Body of pancreas (tissue), 4 donors: Measurements from ENCODE around the gene DYNLT1.

ENCODE experiments used
- POLR2A ChIP-seq, 3 donors: fragments of 450-650 bp; IDR thresholded peaks; one replicate each; pipeline ENCODE4 v1.6.1; 2016; ENCODE audit warnings: antibody characterized with exemption in 3 of 3, mild to moderate bottlenecking in 2 of 3
- TF ChIP-seq, protein P1 (sequence below), 7 experiments: fragments of 450-650 bp in 4 of 7; fragments of 200-600 bp in 3 of 7; sonication (generic) in 3 of 7; IDR thresholded peaks; one replicate each; pipeline ENCODE4 v1.5.1; 2016 to 2019; ENCODE audit warnings: antibody characterized with exemption in 7 of 7

DNA sequence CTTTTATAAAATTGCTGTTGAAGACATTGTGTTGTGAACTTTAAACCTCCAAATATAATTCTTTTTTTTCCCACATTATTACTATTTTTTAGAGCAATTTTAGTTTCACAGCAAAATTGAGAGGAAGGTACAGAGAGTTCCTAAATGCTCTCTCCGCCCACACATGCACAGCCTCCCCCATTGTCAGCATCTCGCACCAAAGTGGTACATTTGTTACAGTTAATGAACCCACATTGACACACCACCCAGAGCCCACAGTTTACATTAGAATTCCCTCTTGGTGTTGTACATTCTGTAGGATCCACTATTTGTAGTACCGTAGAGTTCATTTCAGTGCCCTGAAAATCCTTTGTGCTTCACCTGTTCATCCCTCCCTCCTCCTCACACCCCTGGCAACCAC is 50.9 kb downstream of the DYNLT1 start:
- TF ChIP-seq, protein P1, sequence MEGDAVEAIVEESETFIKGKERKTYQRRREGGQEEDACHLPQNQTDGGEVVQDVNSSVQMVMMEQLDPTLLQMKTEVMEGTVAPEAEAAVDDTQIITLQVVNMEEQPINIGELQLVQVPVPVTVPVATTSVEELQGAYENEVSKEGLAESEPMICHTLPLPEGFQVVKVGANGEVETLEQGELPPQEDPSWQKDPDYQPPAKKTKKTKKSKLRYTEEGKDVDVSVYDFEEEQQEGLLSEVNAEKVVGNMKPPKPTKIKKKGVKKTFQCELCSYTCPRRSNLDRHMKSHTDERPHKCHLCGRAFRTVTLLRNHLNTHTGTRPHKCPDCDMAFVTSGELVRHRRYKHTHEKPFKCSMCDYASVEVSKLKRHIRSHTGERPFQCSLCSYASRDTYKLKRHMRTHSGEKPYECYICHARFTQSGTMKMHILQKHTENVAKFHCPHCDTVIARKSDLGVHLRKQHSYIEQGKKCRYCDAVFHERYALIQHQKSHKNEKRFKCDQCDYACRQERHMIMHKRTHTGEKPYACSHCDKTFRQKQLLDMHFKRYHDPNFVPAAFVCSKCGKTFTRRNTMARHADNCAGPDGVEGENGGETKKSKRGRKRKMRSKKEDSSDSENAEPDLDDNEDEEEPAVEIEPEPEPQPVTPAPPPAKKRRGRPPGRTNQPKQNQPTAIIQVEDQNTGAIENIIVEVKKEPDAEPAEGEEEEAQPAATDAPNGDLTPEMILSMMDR (IDR thresholded peaks at IDR 0.05): no peak
- no peak for TF ChIP-seq POLR2A (IDR thresholded peaks at IDR 0.05)
